ENCODE measurements around the gene CSKMT.
"Not testable (repeated sequence)": the region's sequence is repeated elsewhere in the genome, so short reads cannot be mapped to it uniquely, and the experiment has no call there.

The CSKMT gene, protein sequence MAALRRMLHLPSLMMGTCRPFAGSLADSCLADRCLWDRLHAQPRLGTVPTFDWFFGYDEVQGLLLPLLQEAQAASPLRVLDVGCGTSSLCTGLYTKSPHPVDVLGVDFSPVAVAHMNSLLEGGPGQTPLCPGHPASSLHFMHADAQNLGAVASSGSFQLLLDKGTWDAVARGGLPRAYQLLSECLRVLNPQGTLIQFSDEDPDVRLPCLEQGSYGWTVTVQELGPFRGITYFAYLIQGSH

DNA sequence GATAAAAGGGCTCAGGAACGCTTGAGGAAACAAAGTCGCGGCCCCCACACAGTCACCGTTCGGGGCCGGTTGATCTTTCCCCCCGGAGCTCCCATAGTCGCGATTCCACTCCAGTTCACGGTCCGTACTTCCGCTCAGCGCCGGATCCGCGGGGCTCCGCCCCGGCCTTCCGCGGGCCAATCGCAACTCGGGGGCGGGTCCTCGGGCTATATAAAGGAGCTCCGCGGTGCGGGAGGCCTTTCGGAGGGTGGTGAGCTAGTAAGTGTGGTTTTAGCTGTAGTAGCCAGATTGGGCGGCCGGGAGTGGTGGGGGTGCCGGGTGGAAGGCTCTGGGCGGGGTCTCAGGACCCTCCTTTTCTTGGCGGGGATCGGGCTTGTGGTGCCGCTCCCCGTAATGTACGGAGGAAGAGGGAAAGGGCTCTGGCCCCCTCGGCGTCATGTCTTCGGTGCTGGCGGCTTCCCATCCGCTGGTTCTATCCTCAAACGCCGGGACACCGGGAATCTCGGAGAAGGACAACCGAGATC lies at the start of gene CSKMT, which contains the start of gene C11orf98:
Gene CSKMT, plus strand, starts transcription at position 238 of the 524 bp plus-strand sequence. CDS start 568 bp downstream, outside the sequence.
Gene C11orf98, minus strand, starts transcription at position 136 of the 524 bp plus-strand sequence. Its CDS starts 41 bp downstream, at position 95.
- DNase-seq = peak; percentile 99

DNA sequence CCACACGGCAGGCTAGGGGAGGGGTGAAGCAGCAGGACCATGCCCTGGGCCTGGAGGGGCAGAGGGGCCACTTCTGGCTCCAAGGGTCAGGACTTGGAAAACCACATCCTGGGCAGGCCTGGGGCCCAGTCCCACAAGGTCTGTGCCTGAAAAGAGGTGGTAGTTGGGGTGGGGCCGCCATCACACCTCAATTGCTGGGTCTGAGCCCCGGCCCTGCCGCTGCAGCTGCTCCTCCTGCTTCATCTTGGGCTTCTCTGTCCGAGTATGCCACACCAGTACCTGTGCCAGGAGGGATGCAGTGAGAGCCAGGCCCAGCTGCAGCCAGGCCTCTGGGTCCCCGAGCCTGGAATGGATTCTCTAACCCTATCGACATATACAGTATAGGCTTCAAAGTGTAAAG lies 49.6 kb upstream of the CSKMT start:
- DNase-seq = no peak

DNA sequence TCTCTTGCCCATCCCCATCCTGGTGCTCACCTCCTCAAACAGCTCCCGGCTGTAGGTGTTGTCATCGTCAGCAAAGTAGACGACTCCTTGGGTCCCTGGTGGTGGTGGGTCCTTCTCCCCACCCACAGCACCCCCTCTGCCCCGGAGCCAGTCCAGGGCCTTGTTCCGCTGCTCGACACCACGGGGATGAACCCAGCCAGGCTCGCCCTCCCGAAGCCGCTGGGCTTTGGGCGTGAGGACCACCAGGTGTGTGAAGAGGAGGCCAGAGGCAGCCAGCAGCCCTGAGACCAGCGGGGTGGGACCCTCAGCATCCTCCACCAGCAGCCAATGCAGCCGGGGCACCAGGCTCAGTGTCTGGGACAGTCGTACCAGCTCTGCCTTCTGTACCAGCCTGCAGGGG lies 48.2 kb upstream of the CSKMT start:
- not testable (repeated sequence) for DNase-seq

DNA sequence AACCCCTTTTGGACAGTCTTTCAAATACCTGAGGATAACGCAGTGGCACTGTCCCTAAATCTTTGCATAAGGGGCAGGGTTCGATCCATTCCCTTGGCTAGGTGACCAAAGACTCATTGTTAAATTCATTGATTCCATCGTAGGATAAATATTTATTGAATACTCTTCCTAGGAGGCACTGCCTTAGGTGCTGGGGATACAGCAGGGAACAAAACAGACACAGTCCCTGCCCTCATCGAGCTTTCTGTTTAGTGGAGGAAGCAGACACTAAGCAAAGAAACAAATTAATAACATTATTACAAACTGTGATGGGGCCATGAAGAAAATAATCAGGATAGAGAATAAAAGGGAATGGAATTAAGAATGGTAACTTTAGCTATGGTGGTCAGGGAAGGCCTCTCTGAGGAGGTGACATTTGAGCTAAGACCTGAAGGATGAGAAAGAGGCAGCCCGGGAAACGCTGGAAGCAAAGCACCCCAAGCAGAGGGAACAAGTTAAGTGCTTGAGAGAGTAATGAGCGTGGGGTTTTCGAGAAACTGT lies 44.0 kb upstream of the CSKMT start:
- no peak for DNase-seq

DNA sequence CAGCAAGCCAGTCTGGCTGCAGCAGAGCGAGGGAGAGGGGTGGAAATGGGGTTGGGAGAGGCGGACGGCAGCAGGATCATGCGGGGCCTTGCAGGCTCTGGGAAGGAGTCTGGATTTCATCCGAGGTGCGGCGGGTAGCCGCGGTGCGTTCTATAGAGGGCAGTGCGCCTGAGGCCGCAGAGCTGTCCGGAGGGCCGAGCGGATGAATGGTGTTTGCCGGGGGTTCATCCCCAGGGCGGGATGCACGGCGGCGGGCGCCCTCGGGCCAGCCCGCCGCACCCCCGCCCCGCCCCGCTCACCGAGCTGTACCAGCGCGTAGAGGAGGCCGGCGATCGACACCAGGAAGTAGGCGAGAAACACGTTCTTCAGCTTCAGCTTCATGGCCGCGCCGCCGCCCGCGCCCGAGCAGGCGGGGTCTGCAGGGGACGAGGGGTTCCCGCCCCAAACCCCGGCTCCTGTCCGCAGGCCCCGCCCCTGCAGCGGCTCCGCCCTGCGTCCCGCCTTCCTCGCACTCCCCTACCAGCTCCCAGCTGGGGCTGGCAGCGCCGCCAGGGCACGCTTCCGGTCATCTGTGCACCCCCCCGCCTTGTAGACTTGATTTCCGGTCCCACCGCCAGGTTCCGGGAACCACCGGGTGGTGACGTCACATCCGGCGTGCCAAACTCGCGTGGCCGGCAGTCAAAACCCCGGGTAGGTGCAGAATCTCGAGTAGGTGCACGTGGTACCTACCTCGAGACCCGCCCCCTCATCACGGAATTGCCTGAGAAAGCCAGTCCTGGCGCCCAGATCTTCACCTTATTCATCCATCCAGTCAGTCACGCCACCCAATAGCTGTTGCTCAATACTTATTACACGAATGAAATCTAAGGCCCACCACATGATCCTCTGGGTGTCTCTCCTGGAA lies 43.3 kb upstream of the CSKMT start, which contains the start of gene B3GAT3:
Gene B3GAT3, minus strand, starts transcription at position 420 of the 904 bp plus-strand sequence. Its CDS starts 39 bp downstream, at position 381.
- peak; percentile 97 for DNase-seq

DNA sequence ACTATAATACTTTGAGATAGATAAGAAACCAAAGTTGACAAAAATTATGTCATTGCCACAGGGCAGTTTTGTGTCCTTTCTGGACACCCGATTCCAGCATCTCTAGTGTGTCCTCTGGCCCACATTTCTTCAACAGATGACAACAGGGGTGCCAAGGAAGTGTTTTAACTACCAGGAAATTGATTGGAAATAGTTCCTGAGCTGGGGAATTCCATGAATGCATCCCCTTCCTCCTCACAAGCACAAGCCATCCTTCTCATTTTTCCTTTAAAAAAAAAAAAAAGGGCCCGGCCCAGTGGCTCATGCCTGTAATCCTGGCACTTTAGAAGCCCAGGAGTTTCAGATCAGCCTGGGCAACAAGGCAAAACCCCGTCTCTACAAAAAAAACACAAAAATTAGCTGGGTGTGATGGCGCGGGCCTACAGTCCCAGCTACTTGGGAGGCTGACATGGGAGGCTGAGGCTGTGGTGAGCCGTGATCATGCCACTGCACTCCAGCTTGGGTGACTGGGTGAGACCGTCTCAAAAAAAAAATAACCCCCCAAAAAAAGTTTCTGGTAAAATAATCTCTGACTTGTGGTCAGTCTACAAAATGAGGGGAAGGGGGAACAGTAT lies 42.5 kb upstream of the CSKMT start:
- DNase-seq = no peak

DNA sequence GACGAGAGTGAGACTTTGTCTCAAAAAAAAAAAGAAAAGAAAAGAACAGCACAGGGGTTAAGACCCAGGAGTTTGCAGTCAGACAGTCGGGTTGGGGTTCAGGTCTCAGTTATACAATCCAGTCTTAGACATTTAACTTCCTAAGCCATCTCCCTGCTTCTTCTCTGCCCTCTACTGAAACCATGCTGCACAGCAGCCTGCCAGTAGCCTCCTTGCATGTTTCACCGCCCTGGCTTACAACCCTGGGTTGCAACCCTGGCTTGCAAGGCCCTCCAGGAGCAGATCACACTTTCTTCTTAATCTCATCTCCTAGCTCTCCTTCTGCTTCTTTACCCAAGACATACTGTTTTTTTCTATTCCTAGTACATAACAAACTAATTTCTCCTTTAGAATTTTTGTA lies 37.4 kb upstream of the CSKMT start:
- no peak for DNase-seq

DNA sequence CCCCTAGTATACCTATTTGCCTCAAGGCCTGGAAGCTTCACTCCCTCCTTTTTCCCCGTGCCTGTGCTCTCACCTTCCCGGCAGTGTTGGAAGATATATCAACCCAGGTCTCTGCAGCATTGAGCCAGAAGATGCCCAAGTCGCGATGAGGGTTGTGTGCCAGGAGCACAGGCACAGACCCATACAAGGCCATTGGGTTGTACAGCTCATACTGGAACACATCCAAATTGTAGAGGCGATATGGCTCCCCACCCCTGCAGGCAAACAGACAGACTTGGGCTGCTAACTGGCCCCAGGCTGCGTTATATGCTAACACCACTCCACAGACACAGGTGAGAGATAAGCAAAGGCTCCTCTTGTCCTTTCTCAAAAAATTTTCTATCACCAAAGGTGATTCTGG lies 32.6 kb upstream of the CSKMT start:
- DNase-seq = no peak

DNA sequence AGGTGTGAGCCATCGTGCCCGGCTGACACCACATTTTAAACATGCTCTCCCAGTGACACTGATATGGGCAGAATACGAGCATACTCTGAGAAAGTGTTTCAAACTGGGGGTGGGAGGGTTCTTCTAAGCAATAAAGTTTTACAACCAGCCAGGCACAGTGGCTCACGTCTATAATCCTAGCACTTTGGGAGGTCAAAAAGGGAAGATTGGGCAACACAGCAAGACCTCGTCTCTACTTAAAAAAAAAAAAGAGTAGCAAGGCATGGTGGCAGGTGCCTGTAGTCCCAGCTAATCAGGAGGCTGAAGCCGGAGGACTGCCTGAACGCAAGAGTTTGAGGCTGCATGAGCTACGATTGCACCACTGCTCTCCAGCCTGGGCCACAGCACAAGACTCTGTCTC lies 20.9 kb upstream of the CSKMT start:
- DNase-seq = no peak

DNA sequence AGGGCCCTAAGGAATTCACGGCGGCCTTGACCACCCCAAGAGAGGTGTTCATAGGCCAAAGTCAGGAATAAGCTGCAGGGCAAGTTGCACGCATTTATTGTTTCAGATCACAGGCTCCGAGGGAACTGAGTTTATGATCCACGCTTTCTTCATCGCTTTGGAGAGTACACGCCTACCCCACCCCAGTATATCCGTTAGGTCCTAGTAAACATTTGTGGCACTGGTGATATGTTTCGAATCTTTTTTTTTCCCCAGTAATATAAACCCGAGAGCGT lies 19.5 kb upstream of the CSKMT start:
- DNase-seq = no peak

DNA sequence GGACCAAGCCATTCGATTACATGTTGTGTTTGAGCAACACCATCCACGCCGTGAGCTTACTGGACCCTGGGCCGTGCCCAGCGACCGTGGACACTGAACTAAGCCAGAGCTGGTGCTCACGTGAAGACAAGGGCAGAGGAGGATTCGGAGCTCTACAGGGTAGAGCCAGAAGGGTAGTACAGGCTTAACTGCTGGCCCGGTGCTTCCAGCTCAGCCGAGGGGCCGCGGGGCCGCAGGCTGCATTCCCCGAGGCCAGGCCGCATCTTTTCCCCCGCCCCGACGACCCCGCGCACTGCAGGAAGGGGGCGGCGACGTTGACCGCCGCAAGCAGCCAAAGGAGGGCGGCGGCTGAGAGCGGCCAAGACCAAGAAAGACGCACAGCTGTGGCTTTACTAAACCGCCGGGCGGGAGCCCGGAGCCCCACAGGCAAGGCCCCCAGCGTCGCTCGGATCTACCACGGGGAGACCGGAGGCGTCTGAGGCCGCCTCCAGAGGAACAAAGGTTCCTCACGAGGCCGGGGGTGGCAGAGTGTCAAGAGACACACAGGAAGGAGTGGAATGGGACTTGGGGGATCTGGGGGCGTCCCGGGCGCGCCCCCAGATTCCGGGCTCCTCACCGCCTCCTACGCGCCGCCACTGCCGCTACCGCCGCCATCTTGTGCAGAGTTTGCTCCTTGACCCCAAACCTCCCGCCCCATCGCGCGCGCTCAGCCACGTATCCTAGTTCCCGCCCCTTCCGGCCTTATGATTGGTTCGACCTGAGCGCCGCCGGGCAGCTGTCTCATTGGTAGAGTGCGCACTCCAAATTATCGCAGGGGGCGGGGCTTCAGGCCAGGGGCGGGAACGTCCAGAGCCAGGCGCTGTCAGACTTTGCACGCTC lies 18.9 kb upstream of the CSKMT start, which contains the start of gene GANAB:
Gene GANAB, minus strand, starts transcription at position 668 of the 879 bp plus-strand sequence. Its CDS starts 14 bp downstream, at position 654.
- peak; percentile 99 for DNase-seq

DNA sequence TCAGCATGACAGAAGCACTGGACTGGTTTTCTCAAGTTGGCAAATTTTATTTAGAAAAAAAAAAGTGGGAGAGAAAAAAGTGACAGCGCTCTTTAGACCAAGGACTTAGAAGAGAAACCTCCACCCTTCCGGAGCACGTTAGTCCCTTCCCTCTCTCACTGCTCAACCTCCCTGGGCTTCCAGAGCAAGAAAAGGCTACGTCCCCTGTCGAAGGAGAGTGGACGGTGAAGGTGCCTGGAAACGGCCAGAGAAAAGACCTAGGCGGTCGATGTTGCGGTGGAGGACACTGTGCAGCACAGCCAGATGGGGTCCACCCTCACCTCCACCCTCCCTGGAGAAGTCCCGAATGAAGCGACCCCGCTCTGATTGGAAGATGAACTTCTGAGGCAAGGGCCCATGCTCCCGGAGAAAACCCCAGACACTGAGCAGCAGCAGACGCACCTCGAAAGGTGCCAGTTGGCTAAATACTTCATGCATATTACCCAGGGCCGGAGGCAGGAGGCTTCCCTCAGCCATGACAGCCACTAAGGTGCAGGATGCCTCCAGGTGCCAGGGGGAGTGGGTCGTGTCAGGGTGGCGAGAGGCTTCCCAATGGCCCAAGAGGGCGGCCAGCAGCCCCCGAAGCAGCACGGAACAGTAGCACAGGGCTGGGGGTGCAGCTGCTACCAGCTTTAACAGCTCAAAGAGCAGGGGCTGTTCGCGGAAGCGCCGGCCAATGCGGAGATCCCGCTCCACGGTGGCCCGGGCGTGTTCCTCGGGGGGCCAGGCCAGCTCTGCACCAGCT lies 18.1 kb upstream of the CSKMT start:
- no peak for DNase-seq

DNA sequence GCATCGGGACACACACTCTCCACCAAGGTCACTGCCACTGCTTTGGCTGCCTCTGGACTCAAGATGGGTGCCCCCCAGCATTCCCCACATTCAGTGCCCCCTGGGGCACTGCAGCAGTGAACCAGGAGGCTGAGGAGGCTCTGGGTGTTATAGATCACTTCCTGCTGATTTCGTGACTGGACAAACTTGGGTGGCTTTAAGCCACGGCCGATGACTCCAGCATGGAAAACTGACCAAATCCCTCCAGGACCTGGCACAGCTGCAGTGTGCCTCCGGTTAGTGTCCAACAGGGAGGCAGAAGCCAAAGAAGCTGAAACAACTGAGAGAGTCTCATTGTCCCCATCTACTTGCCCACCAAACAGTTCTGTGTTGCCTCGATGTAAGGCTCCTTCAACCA lies 17.5 kb upstream of the CSKMT start:
- no peak for DNase-seq

DNA sequence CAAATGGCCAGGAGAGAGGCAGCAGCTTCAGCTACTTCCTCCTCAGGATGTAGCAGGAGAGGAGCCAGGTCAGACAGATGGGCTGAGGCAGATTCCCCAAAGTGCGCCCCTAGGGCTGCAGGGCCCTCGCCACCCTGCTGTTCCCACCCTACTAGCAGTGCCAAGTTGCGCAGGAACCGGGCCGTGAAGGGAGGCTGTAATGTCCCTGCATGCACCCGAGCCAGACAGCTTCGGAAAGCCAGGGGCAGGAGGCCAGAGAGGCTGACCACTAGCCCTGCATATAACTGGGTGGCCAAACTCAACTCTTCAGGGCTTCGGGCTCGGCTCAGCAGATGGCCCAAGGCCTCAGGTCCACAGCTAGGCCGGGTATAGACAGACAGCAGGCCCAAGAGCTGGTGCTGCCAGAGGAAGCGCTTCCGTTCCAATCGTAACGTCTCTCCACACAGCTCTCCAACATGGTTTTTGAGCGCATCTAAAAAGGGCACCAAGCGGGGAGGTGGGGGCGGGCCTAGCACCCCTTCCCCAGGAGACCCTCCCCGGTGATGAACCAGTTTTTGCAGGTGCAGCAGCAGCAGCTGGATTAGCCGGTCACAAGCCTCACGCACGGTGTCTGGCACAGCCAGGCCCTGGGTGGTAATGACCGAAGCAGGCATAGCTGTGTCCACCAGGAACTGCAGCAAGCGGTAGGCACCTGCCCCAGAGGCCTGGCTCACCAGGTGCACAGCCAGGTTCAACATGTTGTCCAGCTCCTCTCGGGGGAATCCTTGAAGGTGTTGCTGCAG lies 16.7 kb upstream of the CSKMT start:
- no peak for DNase-seq

DNA sequence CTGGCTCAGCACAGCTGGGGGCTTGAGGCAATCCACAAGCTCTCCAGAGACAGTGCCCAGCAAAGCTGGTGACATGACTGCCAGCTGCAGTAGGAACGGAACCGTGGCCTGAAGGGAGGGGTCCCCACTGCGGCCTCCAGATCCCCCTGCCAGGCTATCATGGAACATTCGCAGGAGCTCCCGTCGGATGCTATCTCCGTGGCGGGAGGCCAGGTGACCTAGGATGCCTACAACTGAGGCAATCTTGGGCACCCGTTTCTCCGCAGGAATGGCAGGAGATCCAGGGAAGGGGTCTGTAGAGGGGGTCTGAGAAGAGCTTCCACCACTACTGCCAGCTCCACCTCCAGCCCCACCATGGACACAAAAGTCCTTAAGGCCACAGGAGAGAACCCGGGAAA lies 16.1 kb upstream of the CSKMT start:
- no peak for DNase-seq

DNA sequence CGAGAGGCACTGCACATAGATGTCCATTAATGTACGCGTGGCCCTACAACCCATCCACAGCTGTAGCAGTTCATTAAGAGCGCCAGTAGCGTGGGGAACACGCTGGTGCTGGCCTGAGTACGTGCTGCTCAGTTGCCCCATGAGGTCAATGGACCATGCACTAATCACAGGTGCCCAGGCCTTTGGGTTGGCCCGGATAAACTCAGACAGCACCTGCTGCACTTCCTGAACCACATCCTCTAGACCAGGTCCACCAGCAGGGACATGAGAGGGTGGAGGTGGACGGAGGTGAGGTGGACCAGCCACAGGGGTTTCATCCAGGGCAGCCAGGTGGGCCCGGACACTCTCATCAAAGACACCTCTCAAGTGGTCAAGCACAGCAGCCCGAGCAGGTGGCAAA lies 15.6 kb upstream of the CSKMT start:
- DNase-seq = no peak

DNA sequence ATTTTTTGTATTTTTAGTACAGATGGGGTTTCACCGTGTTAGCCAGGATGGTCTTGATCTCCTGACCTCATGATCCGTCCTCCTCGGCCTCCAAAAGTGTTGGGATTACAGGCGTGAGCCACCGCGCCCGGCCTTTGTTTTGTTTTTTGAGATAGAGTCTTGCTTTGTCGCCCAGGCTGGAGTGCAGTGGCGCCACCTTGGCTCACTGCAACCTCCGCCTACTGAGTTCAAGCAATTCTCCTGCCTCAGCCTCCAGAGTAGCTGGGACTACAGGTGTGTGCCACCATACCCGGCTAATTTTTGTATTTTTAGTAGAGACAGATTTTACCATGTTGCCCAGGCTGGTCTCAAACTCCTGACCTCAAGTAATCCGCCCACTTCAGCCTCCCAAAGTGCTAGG lies 14.8 kb upstream of the CSKMT start:
- not testable (repeated sequence) for DNase-seq

DNA sequence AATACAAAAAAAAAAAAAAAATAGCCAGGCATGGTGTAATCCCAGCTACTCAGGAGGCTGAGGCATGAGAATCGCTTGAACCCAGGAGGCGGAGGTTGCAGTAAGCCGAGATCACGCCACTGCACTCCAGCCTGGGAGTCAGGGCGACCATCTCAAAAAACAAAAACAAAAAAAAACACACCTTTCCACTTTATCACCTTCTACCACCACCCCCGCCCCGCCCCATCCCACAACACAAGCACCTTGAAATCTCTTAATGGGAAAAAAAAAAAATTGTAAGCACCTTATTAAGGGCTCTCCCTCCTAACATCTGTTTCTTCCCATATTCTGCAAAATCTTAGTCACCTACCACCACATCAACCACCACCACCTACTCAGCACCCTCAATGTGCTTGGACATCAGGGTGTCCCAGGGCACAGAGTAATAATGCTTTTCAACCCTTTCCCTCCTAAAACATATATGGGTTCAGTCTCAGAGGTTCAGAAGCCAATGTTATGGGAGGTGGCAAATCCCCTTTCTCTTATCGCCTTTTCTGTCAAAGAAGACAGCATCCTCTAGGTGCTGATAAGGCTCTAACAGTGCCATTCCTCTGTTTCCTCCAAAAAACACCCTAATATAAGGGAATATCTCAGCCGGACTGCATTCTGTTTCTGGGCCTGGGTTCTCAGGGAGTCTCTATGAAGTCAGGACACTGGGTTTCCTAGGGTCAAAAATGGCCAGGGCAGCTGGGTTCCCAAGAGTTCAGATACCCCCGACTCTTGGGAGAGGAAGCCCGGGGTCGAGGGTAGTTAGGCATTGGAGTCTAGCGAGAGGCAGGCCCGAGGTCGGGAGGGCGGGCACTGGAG lies 12.7 kb upstream of the CSKMT start:
- DNase-seq = no peak

DNA sequence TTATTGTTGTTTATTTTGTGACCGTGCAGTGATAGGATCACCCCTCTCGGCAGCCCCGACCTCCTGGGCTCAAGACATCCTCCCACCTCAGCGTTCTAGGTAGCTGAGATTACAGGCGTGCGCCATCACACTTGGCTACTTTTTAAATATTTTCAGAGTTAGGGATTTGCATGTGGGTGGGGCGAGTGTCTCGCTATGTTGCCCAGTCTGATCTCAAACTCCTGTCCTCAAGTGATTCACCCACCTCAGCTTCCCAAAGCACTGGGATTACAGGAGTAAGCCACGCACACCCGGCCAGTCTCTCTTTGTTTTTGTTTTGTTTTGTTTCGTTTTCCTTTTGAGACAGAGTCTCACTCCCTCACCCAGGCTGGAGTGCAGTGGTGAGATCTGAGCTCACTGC lies 10.8 kb upstream of the CSKMT start:
- DNase-seq = no peak

Data from right forelimb (tissue), 1 donor.